ENCODE measurements around the gene PLS3.

PLS3 gene

DNA sequence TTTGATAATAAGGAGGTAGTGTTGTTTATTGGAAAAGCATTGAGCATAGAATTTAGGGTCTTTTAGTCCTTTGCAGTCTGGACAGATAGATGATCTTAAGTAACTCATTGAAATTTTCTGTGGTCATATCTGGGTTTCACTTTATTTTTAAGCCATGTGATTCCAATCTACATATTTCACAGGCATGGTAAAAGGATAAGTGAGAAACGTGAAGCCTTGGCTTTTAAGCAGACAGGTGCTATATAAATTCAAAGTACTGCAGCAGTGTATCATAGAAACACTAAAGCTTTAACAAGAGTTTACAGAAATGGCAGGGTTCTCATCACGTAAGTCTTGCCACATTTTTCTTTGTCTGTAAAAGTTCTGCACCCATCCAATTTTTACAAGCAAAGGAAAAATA lies 4.9 kb downstream of the PLS3 start:
- DNase-seq (ENCODE audit: low spot score), result no peak

DNA sequence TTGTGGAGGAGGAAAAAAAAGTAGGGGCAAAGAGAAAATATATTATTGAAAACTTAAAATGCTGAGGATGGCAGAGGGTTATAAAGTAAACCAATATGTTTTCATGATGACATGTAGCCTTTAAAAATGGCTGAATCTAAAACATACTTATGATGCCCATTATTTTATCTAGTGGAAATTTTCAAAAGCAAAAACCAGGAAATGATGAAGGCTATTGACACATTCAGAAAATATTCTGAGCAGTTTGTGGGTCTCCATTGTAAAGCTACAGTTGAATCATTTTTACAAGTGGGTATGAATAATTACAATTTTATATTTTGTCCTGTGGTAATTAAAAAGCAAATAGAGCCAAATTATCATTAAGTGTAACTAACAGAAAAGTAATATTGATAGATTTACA lies 10.7 kb downstream of the PLS3 start:
- no peak for DNase-seq (ENCODE audit: low spot score)

DNA sequence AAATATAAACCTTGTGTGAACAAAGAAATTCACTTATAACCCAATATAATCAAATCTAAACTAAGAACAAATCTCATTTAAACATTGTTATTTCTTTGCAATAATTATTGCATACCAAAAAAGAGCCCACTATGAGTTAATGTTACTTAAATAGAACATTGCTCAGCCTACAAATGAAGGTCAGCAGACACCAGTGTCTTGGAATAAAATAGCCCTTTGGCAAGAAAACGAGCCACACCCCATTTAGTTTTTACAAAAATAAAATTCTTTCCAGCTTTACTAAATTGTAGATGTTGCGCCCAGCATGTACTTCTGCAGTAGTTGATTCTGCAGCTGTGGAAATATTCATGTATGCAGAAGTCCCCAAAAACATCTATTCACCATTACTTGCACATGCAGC lies 12.2 kb downstream of the PLS3 start:
- DNase-seq (ENCODE audit: low spot score), result no peak

DNA sequence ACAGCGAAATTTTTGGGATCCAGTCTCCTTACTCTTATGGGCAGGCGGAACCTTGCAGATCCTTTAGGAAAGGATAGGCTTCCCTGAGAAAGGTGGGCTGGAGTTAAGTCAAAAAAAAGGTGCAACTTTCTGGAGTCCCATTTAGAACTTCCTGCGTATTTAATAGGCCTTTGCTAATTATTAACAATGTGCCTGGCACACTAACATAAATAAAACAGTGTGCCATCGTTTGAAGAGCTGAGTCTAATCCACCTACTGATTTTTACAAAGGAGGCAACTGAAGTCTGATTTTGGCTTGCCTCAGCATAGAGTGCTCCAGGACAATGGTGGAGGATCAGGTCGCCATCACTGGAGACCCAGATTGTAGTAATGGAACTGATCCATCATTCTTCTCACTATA lies 15.7 kb downstream of the PLS3 start:
- DNase-seq (ENCODE audit: low spot score), result no peak

DNA sequence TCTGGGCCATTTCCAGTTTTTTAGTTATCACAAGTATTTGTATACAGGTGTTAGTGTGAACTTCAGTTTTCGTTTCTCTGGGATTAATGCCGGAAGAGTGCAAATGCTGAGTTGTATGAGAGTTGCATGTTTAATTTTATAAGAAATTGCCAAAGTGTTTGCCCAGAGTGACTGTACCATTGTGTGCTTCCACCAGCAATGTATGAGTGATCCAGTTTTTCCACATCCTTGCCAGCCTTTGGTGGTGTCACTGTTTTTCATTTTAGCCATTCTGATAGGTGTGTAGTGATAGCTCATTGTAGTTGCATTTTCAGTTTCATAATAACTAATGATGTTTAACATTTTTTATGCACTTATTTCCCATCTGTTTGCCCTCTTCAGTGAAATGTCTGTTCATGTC lies 18.4 kb downstream of the PLS3 start:
- no peak for DNase-seq (ENCODE audit: low spot score)

DNA sequence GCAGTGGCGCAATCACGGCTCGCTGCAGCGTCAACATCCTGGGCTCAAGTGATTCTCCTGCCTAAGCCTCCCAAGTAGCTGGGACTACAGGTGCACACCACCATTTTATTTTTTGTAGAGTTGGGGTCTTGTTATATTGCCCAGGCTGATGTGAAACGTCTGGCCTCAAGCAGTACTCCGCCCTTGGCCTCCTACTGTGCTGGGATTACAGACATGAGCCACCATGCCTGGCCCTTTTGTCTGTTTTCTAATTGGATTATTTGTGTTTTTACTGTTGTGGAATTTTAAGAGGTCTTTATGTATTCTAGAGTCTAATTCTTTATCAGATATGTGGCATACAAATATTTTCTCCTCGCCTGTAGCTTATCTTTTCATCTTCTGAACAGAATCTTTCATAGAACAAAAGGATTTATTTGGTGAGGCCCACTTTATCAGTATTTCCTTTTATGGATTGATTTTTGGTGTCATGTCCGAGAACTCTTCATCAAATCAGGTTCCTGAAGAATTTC lies 18.9 kb downstream of the PLS3 start:
- DNase-seq (ENCODE audit: low spot score), result no peak

DNA sequence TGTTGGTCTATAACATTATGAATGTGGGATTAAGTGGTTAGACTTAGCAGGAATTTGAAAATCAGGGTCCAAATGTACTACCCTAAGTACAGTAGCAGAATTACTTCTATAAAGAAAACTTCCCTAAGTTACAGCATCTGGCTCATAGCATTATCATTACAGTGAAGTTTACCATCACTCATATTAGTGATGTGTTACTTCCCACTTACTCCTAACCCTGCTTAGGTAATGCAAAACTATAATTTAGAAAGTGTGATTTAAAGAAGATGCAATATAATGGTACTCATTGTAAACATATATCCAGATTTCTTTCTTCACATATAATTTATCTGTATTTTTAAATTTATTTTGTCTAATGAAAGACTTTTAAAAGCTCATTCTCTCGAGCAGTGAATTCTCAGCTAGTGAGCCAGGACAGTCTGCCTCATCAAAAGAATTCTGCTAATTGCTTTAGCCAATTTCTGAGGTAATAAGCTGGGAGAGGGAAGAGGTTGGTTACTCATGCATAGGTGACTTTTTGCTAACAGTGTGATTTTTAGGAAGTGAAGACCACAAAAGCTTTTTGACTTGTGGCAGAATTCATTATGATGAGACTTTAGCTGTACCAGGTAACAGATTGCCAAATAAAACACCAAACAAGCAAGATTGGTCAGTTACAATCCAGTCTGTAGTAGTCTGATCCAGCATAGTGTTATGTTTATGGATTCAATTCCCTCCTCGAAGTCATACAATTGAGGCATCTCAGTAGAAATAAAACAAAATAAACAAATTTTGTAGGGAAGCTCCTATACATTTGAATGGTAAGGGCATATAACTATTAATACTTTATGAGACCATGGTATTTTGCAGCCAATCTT lies 21.0 kb downstream of the PLS3 start:
- DNase-seq (ENCODE audit: low spot score), result no peak

DNA sequence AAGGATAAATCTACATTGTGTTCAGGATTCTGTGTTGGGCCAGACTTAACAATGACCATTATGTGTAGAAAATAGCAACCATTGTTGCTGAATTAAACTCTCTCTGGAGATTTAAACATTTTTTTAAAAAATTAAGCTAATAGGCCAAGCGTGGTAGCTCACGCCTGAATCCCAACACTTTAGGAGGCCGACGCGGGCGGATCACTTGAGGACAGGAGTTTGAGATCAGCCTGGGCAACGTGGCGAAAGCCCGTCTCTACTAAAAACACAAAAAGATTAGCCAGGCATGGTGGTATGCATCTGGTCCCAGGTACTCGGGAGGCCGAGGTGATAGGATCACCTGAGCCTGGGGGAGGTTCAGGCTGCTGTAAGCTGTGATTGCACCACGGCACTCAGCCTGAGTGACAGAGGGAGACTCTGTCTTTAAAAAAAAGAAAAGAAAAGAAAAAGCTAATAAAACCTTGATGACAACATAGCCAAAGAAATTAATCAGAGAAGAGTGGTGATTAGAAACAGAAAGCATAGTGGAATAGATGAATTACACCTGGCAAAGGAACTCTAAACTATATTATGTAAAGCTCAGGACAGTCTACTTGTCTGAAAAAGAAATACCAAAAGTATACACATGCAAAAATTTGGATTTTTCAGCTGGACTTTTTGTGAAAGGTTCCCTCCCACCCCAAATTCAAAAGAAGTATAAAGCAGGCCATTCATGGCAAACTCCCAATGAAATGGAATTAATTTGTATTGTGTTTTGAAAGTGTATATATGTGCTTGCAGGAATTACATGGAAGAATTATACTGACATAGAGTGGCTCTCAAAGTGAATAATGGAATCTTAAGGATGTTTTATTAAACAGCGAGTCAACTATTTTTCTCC lies 21.9 kb downstream of the PLS3 start:
- no peak for DNase-seq (ENCODE audit: low spot score)

DNA sequence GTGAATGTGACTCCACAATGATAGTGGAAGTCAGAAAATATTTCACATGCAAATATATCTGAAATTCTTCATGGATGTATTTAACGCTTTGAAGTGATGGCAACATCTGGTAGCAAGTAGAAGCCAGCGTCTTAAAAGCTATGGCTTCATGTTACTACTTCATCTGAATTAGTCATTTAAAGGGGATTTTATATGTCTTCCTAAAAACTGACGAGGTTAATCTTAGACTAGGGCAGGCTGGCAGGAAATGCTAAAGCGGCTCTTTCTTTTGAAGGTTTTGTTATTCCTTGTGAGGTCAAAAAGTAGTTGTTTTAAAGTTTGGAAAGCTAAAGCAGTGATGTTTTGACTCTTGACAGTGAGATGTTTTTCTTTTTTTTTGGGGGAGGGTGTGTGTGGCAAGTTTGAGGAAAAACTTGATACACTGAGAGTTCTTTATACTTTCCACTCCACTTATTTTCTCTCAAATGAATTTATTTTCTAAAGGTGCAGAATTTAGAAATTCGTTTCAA lies 22.6 kb downstream of the PLS3 start:
- no peak for DNase-seq (ENCODE audit: low spot score)

DNA sequence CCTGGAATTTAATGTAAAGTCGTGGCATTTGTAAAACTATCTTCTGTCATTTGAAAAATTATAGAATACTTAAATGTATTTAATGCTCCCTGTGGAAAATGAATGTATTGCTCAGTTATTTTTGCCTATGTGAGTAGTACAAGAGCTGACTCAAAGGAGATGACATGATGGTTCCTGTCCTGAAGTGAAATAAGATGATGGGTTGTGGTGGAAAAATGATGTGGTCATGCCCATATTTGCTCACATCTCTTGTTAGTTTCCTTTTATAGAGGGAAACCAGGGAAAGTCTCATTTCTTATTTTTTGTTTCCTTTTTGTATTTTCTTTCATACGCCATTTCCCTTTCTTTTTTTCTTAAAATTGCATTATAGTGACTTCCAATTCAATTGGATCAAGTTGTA lies 23.7 kb downstream of the PLS3 start:
- DNase-seq (ENCODE audit: low spot score), result no peak

DNA sequence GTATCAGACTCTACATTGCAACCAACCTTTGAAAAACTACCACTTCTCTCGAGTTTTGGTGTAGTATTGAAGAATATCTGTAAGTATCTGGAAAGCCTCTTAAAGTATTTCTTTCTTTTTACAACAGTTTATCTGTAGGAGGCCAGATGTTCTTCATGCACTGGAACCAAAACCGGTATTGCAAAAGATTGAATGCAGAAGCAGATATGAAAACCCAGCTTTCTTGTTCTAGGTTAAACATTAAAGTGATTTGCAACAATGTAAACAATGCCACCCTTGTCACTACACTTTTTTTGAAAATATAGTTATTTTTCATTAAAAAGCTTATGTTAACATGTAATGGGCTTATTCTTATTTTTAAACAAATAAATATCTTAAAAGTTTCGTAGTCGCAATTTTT lies 27.2 kb downstream of the PLS3 start:
- DNase-seq (ENCODE audit: low spot score), result no peak

DNA sequence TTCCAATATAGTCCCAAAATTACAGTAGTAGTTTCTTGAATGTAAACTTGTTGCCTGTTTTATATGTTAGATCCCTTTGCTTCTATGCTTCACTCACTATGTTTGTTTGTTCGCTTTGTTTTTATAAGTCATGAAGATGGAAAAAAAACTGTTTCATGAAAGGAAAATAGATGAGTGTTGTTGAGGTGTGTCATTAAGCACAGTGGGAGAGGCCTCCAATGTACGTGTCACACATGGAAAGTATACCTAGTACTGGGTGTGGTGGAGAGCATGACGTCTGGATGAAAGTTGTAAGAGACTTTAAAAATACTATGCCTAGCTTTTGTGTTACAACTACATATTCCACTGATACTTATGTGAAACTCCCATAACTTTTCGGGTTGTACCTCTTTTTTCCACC lies 28.4 kb downstream of the PLS3 start:
- DNase-seq (ENCODE audit: low spot score), result no peak

DNA sequence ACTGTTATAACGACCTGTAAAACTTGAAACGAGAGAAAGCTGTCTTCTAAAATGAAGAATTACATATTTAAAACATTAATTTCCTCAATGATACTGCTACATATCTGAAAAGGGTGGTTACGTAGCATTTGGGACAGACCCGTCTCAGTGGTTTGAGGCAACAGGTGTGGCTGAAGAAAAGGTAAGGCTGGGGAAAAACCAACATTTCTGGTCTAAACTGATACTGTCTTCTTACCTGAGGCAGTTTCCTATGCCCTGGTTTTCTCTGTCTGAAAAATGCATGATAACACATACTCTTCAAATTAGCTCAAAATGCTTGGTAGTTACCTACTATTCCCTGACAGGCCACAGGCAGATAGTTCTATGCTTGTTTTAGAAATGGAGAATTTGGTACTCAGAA lies 30.4 kb downstream of the PLS3 start:
- no peak for DNase-seq (ENCODE audit: low spot score)

DNA sequence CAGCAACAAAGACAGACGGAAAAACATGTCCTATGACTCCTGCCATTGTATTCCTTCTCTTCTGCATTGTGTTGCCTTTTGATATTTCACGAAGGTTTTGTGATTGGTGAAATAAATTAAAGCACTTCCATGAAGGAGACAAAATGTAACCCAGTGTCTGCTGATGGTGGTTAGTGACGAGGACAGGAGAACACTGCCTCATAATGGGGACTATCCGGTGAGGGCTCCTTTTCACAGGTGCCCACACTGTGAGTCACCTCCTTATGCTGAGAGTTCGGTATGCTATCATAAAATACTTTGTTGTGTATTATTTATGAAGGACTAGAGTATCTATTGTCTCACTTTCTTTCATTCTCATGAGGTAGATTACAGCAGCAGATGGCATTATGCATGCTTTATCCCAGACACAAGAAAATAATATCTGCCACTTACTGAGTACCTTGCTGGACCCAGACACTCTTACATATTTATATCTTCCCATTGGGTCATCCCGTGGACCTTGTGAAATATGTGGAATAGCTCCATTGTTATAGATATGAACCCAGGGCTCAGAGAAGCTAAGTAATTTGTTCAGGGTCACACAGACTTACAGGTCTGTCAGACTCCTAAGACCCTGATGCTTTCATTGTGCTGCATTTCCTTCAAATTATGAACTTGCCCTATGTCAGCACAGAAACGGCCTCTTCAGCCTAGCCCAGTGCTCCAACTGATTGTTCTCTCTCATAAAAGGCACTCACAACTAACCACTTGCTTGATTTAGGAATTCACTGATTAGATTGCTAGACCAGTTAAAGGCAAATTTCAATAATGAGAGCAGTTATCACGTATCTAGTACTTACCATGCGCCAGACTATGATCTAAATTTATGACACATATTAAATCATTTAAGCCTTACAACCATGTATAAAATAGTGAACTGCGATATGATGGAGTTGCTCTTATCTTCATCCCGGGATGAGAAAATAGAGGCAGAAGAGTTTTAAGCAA lies 31.2 kb downstream of the PLS3 start:
- DNase-seq (ENCODE audit: low spot score), result no peak

DNA sequence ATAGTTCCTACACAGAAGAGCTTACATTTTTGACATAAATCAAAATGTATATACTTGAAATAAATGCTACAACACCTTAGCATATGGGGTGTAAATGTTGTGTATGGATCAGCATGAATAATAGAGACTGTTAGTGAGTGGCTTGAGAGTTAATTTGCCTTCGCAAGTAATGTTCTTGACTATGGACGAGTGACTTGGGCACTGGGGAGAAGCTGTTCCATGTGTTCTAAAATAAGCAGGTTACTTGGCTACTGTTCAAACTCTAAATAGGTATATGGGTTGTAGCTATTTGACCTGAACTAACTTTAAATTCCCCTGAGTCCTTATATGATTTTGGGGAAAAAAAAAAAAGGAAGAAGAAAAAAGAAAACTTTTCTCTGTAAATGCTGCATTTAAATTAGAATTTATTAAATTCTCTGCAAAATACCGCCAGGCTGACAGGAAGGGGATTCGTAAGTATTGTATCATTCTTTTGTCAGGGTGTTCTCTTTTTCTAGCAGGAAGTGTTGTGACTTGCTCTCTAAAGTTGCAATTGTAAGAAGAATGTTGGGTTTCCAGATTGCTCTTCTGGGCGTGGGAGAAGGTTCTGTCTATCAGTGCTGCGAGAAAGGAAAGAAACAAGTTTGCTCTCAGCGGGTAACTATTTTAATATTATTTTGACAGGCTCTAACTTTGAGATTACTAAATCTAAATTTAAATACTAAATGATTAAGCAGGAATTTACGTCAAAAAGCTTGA lies 32.2 kb downstream of the PLS3 start:
- no peak for DNase-seq (ENCODE audit: low spot score)

DNA sequence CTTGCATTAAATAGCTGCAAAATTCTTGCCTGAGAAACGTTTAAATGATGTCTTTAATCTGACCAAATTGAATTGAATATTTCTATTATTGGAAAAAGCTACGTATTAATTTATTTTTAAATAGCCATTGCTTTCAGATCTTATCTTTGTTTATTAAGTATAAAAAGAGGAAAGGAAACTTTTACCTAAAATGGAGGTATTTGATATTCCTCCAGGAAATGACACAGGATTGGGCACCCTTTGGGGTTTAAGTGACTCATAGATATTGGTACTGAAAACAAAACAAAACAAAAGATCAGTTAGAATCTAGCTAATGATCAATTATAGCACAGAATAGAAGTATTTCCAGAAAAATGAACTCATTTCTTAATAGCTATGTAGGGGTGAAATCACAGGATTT lies 34.1 kb downstream of the PLS3 start:
- no peak for DNase-seq (ENCODE audit: low spot score)

DNA sequence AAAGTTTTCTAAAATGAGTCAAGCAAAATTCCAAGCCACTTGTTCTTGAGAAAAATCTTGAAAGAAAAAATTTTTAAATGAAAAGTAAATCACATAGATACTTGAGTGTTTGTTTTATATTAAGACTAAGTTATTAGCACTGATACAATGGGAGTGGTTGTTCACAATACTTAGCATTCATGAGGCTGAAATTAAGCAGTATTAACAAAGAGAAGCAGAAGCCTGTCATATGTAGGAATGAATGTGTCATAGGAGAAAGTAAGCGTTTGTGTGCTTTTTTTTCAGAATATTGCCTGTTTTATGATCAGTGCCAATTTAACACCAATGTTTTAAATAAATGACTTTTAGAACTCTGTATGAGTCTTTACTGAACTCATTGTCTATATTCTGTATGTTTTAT lies 37.6 kb downstream of the PLS3 start:
- no peak for DNase-seq (ENCODE audit: low spot score)

DNA sequence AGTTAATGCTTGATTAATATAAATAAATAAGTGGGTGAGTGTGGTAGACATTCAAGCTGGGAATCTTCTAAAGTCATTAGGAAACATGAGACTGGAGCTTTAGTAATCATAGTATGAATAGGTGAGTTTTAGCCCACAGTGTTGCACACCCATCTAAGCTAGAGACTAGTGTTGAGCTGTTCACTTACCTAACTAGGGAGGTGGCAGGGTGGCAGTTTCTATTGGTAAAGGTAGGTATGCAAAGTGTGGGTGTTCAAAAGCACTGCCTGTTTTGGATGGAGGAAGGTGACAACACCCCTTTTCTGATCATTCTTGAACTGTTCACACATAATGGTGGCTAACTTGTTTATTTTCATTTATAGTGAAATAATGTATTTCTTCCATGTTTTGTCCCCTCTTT lies 41.3 kb downstream of the PLS3 start:
- no peak for DNase-seq (ENCODE audit: low spot score)

DNA sequence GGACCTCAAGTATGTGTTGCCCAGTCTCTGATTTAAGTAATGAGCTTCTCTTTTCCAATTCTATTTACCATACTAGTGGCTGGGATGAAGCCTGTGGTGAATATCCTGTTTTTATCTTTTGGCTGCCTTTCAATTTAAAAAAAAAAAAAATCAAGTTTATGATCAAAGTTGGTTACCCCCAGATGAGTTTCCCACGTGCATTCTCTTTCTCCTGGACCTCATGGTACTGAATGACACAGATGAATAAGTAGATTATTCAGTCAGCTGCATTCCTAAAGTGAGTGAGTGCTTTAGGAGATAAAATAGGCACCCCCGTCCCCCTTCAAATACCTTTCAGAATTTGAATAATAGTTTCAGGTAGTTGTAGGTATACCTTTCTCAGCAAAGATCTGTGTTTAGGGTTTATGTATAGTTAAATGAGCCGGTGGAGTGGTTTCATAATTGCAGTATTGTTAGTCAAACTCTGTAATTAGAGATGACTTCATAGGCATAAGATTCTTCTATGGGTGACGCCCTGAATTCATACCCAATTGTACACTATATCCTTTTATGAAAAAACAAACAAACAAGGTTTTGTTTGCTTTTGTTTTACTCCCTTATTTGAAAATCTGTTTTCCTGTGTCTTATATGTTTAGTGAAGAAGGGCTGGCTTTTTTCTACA lies 41.9 kb downstream of the PLS3 start:
- DNase-seq (ENCODE audit: low spot score), result no peak

DNA sequence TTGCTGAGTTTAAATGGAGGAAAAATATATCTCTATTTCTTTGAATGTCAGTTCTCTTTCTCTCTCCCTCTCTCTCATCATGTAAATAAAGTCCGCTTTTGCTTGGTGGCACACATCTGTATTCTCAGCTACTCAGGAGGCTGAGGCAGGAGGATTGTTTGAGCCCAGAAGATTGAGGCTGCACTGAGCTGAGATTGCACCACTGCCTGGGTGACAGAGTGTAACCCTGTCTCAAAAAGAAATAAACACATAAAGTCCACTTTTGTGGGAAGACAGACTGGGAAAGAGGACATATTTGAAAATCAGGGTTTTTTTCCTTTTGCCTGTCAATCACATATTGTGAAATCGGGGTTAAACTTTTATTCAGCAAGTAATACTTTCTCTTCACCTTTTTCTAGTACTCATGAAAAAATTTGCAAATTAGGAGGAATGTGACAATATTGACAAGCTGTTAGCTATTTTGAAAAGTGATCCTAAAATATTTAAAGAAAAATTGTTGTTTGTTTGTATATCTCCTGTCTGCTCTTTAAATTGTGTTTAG lies 42.6 kb downstream of the PLS3 start:
- no peak for DNase-seq (ENCODE audit: low spot score)

Measured in putamen (tissue), 1 donor.